Measurements from ENCODE around the gene CSNK1E.
A peak's percentile ranks its signal among the peaks of the same experiment; 100 is the strongest.

CSNK1E gene

DNA sequence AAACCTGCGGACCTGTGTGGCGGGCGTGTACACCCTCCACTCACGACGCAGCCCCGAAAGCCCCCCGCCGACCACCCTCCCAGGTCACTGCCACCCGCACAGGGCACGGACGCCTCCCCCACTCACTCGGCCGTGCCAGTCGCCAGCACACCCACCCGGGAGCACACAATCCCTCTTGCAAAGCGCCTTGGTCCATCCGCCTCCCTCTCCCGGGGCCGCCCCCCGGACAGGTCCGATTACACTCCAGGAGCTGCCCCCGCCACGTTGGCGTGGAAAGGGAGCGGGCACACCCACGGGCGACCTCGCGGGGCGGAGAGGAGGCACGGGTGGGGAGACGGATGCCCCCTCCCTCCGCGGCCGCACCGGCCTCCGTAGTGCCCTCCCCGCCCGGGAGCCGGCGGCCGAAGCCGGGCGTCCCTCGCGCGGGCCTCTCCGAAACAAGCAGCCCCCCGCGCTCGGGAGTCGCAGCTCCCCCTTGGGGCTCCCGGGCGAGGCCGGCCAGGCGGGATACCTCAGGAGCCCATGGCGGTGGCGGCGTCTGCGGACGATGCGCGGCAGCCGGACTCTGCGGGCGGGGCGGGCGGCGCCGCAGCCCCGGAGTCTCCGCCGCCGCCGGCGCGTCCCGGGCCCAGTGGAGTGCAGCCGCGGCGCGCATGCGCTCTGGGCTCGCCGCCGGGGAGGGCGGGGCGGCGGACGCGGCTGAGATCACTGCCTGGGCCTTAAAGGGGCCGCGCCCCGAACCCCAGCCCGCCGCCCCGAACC is 44.7 kb downstream of the CSNK1E start, which contains the start of gene TMEM184B:
TSS of gene TMEM184B (minus strand) at position 638 of the 762 bp plus-strand sequence. CDS start 25,049 bp downstream, outside the sequence.
- peak; percentile 78 for DNase-seq

GRCh38 chr22:38271927-38272372 is 45.3 kb downstream of the CSNK1E start:
- no peak for DNase-seq

GRCh38 chr22:38271101-38271500 is 46.1 kb downstream of the CSNK1E start:
- no peak for DNase-seq

DNA sequence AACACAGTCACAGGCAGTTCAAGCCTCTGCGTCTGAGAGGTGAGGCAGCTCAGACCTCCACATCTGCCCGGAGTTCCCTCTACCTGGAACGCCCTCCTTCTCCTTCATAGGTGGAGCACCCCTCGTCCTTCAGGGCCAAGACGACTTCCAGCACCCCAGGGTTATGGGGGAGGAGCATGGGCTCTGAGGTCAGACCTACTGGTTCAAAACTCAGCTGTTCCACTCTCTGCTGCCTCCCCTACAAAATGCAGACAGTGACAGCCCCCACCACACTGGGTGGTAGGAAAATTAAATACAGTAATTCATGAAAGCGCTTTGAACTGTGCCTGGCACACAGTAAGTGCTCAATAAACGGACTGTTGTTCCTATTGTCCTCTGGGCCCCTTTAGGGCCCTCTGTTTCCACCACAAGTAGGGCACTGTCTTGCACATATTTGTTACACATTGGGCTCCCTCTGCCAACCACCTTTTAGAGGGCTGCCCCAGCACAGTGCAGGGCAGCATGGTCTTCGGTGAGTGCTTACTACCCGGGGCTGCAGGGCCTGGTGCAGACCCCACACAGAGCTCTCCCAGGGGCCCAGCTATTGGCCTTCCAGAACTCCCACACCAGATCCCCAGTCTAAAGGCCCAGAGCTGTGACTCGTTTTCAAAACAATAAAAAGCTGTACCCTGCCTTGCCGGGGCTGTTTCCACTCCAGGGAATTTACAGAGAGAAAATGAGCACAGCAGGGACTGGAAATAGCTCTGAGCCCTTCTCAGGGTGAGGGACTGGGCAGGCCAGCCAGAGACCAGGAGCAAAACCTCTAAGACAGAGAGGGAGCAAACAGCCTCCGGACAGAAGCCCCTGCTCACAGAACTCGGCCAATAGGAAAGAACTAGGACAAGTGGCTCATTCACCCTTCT is 46.9 kb downstream of the CSNK1E start:
- no peak for DNase-seq

DNA sequence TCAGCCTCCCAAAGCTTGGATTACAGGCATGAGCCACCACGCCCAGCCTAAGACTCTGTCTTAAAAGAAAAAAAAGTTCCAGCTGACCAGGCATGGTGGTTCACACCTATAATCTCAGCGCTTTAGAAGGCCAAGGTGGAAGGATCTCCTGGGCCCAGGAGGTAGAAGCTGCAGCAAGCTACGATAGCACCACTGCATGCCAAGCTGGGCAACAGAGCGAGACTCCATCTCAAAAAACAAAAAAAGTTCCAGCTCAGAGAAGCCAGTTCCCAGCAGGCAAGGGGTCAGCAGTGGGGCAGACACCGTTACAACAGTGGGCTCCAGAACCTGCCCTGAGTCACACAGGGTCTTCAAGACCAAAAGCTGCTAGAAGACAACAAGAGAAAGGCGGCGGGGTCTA is 47.8 kb downstream of the CSNK1E start:
- DNase-seq, result no peak

DNA sequence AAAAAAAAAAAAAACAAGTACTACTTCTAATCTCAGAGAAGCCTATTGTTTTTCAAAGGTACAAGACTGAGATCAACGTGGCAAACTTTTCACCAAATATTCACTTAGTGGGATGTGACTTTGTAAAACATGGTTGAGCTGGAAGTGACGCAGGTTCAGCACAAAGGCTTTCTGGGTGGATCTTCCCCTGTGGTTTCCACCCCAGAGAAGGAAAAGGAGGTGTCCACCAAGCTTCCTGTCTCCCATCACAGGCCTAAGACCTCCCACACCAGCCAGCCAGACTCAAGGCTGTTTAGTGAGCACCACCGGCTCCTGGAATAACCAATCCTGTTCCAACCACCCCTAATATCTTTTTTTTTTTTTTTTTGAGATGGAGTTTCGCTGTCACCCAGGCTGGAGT is 50.1 kb downstream of the CSNK1E start:
- DNase-seq, result peak; percentile 52

- no peak for DNase-seq
Measured at GRCh38 chr22:38266120-38266519, 51.1 kb downstream of the CSNK1E start.

- DNase-seq, result no peak
Measured at GRCh38 chr22:38264322-38264843, 52.9 kb downstream of the CSNK1E start.

- DNase-seq, result peak; percentile 44
Measured at GRCh38 chr22:38262051-38262795, 55.0 kb downstream of the CSNK1E start.

DNA sequence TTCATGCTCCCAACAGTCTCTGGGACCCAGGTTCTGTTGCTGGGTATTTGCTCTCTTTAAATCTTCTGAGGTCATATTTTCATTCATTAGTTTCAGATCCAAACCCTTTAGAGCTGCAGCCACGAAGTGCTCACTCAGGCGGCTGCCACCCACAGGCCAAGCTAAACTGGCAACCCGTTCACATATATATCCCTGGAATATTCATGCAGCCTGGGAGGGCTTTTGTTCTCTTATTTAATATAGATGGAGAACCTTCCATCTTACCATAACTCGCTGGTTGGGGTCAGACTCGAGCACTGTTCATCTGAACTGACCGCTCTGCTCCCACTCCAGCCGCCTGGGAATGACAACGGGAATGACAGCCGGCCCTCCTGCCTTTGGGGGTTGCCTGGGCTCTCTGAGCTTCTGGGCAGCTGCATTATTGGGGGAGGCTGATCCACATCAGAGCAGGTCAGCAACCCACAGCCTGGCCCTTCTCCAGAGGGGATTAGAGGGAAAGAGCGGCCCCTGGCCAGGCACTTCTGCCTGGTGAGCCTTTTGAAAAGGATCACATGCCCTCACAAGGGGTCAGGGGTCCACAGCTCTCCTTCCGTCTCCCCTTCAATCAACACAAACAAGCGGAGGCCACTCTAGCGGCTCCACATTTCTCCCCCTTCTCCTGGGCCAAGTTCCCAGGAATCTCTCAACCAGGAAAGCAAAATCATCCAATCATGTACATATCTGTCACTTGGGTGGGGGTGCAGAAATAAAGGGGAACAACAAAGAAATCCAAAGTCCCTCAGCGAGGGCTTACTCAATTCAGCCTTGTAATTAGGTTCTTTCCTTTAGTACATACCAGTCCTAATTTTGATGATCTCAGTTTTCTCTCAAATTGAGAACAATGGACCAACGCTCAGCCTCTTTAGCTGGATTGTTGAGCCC is 56.2 kb downstream of the CSNK1E start:
- DNase-seq, result peak; percentile 22

GRCh38 chr22:38259370-38259769 is 57.9 kb downstream of the CSNK1E start:
- no peak for DNase-seq

- DNase-seq, result no peak
Measured at GRCh38 chr22:38258895-38259294, 58.3 kb downstream of the CSNK1E start.

DNA sequence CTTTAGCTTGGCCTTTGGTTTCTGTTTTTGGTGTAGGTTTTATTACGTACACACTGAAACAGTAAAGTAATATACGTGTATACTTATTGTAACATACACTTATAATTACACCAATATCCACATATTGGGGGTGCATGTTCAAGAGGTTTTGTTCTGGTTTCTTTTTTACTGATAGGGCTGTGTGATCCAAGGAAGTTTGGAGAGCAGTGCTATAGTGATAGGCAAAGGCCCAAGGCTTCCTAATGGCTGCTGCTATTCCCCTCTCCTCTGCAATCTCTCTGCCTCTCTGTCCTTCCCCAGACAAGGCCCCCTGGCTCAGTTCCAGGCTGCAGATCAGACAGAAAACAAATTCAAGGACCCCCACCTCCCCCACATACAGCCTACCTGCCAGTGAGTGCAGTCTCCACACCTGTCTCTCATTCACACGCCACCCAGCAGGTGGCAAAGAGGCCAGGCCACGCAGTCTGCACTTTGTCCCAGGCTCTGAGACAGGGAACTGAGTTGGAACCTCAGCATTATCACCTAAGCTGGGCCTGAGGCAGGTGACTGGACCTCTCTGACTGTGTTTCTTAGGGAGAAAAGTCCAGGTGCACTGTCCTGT is 59.5 kb downstream of the CSNK1E start:
- no peak for DNase-seq

DNA sequence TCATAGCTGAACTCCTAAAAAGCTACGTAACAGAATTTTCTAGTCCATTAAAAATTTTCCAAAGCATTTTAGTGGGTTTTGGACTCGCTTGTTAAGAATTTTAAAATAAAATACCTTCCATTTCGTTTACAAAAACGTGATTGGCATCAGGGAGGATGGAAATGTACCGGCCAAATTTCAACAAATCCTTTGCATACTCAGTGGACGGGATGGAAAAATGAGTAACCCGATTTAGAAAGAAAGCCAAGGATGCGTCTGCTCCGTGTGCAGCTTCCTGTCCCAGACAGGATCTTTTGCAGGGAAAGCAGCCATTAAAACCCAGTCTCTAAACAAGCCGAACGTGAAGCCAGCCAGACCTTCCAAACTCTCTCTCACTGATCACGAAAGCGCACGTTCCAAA is 60.1 kb downstream of the CSNK1E start:
- DNase-seq, result no peak

DNA sequence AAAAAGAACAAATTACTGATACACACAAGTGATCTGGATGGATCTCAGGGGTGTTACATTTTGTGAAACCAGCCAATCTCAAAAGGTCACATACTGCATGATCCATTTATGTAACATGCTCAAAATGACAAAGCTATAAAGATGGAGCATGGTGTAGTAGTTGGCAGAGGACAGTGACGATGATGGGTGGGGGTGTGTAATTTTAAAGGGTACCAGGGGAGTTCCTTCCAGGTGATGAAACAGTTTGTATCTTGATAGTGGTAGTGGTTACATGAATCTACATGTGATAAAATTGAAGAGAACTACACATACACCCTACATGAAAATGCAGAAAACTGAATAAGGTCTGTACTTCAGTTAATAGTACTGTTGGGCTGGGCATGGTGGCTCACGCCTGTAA is 61.5 kb downstream of the CSNK1E start:
- no peak for DNase-seq

DNA sequence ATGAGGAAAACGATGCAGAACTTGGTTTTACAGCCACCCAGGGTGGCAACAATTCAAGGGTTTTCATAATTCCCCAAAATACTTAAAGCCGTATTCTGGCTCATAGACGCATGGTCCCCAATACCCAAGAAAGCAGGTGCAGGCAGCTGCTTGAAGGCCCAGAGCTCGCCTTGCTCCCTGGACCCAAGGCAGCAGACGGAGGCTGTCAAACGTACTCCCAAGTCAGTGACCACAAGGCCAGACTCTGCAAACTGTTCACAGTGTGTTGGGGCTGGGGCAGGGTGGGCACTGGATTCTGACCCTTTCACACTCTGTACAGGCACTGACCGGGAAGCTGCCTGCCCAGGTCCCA is 65.9 kb downstream of the CSNK1E start:
- no peak for DNase-seq

DNA sequence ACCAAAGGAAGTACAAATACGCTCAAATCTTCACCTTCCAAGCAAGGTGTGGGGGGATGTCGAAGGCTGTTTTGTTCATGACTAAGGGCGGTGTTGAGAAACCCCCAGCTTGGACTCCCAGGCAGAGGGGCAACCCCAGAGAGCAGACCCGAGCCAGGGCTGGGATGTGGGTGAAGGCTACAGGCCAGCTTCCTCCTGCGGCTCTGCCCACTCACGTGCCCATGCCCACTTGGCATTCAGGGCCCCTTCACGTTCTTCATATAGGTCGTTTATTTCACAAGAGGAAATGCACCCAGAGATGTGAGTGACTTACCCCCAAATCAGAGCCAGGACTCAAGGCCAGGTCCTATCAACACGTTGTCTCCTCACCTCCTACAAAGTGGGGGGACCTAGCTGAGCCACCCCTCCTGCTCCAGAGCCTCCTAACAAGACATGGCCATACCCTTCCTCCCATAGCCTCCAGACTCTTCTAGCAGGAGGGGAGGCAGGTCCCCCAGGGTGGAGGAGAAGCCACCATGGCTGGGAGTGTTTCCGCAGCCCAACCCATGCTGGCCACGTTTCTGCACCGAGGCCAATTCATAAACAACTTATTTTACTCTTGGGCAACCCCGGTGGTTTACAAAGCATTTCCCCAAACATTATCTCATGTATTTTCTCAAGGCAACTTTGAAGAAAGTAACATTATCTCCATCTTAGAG is 66.4 kb downstream of the CSNK1E start:
- no peak for DNase-seq

GRCh38 chr22:38249803-38250642 is 67.2 kb downstream of the CSNK1E start:
- no peak for DNase-seq

- no peak for DNase-seq
Measured at GRCh38 chr22:38249301-38249700, 67.9 kb downstream of the CSNK1E start.

GRCh38 chr22:38248280-38248679 is 69.0 kb downstream of the CSNK1E start:
- DNase-seq, result no peak
